AG04449 (cell line): ENCODE data around the gene SCGN.

ENCODE experiments used
- CTCF ChIA-PET: fragments of 350-600 bp; formaldehyde crosslinking; extraction: SDS; loops from one replicate; lab custom pipeline; 2021; ENCODE audit warnings: antibody characterized with exemption; lab: Yijun Ruan, JAX
- POLR2A ChIA-PET: fragments of 400-600, 350-600 bp; formaldehyde crosslinking; extraction: SDS; loops from one replicate; lab custom pipeline; 2020; ENCODE audit warnings: antibody characterized with exemption, inconsistent platforms; lab: Yijun Ruan, JAX
- DNase-seq: peaks from one replicate; pipeline ENCODE4 v3.0.0-alpha.2; 2010; ENCODE audit warnings: low read depth, low spot score
- H3K4me3 ChIP-seq: 2 replicates; pipeline ENCODE4 v1.5.1; 2011; ENCODE audit warnings: low read depth, mild to moderate bottlenecking, control low read depth, low read length
- TF ChIP-seq, protein P1 (sequence below): IDR thresholded peaks from one replicate; pipeline ENCODE4 v1.5.1; 2011; ENCODE audit warnings: mild to moderate bottlenecking, moderate library complexity, low read length, control low read depth, inconsistent platforms; ENCODE audit not compliant: insufficient read depth; ENCODE audit errors: missing control alignments

The SCGN gene

GRCh38 chr6:25730907-25731306, 78.9 kb downstream of the SCGN start:
- TF ChIP-seq, protein P1, sequence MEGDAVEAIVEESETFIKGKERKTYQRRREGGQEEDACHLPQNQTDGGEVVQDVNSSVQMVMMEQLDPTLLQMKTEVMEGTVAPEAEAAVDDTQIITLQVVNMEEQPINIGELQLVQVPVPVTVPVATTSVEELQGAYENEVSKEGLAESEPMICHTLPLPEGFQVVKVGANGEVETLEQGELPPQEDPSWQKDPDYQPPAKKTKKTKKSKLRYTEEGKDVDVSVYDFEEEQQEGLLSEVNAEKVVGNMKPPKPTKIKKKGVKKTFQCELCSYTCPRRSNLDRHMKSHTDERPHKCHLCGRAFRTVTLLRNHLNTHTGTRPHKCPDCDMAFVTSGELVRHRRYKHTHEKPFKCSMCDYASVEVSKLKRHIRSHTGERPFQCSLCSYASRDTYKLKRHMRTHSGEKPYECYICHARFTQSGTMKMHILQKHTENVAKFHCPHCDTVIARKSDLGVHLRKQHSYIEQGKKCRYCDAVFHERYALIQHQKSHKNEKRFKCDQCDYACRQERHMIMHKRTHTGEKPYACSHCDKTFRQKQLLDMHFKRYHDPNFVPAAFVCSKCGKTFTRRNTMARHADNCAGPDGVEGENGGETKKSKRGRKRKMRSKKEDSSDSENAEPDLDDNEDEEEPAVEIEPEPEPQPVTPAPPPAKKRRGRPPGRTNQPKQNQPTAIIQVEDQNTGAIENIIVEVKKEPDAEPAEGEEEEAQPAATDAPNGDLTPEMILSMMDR: no peak
- CTCF ChIA-PET: no interaction called here

GRCh38 chr6:25731721-25732120, 79.7 kb downstream of the SCGN start:
- CTCF ChIA-PET: no interaction called here
- TF ChIP-seq, protein P1: no peak
- POLR2A ChIA-PET: no interaction called here
- no peak overlapping the region for H3K4me3 ChIP-seq
- no peak for DNase-seq

More at GRCh38 chr6:25730907-25731306, 78.9 kb downstream of the SCGN start:
- POLR2A ChIA-PET: no interaction called here
- no peak for DNase-seq
- no peak overlapping the region for H3K4me3 ChIP-seq

DNA sequence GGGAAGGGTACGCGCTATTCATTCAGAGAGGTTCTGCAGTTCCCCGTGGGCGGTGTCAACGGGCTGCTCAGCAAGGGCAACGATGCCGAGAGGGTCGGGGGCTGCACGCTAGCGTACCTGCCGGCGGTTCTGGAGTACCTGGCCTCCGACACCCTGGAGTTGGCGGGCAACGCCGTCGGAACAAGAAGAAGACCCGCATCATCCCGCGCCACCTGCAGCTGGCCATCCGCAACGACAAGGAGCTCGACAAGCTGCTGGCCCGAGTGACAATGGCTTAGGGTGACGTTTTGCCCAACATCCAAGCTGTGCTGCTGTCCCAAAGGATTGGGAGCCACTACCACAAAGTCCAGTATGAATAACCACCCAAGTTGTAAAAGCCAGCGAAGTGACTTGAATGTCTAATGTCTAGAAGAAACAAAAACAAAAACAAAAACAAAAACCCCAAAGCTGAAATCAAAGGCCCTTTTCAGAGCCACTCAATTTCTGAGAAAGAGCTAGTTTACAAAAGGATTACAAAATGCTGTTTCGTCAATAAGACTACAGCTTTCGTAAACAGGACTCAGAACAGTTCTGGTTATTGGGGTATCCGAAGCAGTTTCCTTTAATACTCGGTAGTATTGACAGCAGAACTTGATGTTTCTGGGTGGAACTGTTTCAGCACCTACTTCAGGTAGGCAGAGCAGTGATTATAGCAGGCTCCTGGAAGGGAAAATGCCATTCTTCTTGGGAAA, 80.6 kb downstream of the SCGN start:
- CTCF ChIA-PET: interaction anchor here (1.5 kb wide), 1 partner anchor 210 kb away, joined by 4 read pairs; no protein-coding TSS in a partner anchor
- TF ChIP-seq, protein P1: no peak
- POLR2A ChIA-PET: no interaction called here
- no peak for DNase-seq
- H3K4me3 ChIP-seq: no peak overlapping the region

- POLR2A ChIA-PET: no interaction called here
- H3K4me3 ChIP-seq: no peak overlapping the region
- TF ChIP-seq, protein P1: no peak
- DNase-seq: no peak
- CTCF ChIA-PET: no interaction called here
Observed at GRCh38 chr6:25735261-25735660, 83.2 kb downstream of the SCGN start.

DNA sequence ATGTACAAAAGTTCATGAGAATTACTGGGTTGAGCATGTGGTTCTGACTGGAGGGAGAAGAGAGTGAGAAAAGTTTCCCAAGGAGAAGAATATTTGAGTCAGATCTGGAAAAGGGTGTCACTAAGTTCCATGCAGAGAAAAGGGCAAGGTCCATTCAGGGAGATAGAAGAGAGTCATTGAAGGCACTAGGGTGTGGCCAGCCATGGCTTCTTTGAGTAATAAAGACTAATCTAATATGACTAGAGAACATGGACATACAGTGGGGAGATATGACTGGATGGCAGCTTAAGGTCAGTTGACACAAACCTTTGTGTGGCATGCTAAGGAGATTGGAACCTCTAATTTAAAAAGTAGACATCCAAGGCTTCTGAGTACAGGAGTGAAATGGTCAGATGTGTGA, 91.9 kb downstream of the SCGN start:
- TF ChIP-seq, protein P1: no peak
- H3K4me3 ChIP-seq: no peak overlapping the region
- ChIA-PET CTCF (interaction anchor here (1.1 kb wide), 1 partner anchor 24 kb away, joined by 4 read pairs; no protein-coding TSS in a partner anchor), POLR2A (no interaction called here)
- DNase-seq: no peak

GRCh38 chr6:25745836-25746235, 93.8 kb downstream of the SCGN start:
- ChIA-PET POLR2A (no interaction called here), CTCF (interaction anchor here (0.8 to 0.9 kb wide), 2 partner anchors 28 to 257 kb away, joined by 3 read pairs; no protein-coding TSS in a partner anchor)
- no peak for DNase-seq

More at GRCh38 chr6:25745836-25746235, 93.8 kb downstream of the SCGN start:
- no peak overlapping the region for H3K4me3 ChIP-seq
- TF ChIP-seq, protein P1: no peak
